Epithelial cell of alveolus of lung (primary cell): ENCODE measurements around the gene DLGAP1. TPM values are rescaled to one million over a fixed set of nuclear protein-coding genes. Genes with fewer than 3 reads are reported as not detected.

Source experiments
- total RNA-seq: library from RNA; depleted of rRNA; stranded (reverse); fragments of >200 nt; gene quantifications from 2 replicates; pipeline ENCODE4 v1.2.1, GENCODE V29; 2015

The DLGAP1 gene
- total RNA-seq = under 0.01 and 0.64 TPM in 2 replicates

GRCh38 chr18:4455113-4455811 lies at the start of gene DLGAP1:
Gene DLGAP1 (minus strand): TSS chr18:4455307.

GRCh38 chr18:3450012-3450798 lies 1004.9 kb downstream of the DLGAP1 start, which contains the start of gene TGIF1:
Gene TGIF1 (plus strand): TSS chr18:3450172. CDS start chr18:3450490, 318 bp downstream.

